HG03060 (cell line): ENCODE data around the gene HBQ1.
"Not testable (repeated sequence)": the region's sequence is repeated elsewhere in the genome, so short reads cannot be mapped to it uniquely, and the experiment has no call there.

ENCODE experiments used
- ATAC-seq: cut with Tn5 transposase; IDR thresholded peaks from one replicate; pipeline ENCODE4 v1.9.1; 2021; ENCODE audit warnings: low read depth, moderate number of reproducible peaks; ENCODE audit not compliant: unreplicated experiment

HBQ1 gene

DNA sequence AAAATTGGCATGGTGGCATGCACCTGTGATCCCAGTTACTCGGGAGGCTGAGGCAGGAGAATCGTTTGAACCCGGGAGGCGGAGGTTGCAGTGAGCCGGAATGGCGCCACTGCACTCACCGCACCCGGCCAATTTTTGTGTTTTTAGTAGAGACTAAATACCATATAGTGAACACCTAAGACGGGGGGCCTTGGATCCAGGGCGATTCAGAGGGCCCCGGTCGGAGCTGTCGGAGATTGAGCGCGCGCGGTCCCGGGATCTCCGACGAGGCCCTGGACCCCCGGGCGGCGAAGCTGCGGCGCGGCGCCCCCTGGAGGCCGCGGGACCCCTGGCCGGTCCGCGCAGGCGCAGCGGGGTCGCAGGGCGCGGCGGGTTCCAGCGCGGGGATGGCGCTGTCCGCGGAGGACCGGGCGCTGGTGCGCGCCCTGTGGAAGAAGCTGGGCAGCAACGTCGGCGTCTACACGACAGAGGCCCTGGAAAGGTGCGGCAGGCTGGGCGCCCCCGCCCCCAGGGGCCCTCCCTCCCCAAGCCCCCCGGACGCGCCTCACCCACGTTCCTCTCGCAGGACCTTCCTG, at the start of gene HBQ1:
Gene HBQ1, plus strand, starts transcription at position 359 of the 575 bp plus-strand sequence. Its CDS starts 28 bp downstream, at position 387.
- no peak for ATAC-seq

DNA sequence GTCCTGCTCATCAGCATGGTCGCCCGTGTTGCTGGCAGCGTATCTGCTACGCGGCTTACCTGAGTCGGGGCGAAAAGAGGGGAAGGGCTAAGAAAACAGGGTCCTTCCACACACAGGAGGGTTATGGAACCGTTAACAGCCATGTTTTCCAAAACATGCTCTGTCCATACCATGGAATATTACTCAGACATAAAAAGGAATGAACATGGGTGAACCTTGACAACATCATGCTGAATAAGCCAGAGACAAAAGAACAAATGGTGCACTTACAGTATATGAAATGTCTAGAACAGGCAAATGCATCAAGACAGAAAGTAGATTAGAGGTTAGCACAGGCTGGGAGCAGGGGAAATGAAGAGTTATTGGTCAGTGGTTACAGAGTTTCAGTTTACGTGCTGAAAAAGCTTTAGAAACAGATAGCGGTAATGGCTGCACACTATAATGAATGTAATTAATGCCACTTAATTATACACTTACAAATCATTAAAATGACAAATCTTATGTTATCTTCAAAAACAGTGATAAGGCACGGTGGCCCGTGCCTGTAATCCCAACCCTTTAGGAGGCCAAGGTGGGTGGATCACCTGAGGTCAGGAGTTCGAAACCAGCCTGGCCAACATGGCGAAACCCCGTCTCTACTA, 49.6 kb upstream of the HBQ1 start:
- no peak for ATAC-seq

GRCh38 chr16:132120-132519, 48.1 kb upstream of the HBQ1 start:
- ATAC-seq = no peak

DNA sequence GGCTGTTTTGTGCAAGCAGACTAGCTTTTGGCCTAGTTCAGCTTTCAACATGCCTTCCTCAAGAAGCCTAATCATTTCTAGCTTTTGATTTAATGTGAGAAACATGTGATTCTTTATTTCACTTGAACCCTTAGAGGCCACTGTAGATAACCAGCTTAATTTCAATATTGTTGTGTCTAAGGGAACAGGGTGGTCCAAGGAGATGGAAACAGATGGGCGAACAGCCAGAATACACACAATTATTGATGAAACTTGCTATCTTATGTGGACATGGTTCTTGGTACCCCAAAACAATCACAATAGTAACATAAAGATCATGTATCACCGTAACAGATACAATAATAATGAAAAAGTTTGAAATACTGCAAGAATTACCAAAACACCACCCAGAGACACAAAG, 46.5 kb upstream of the HBQ1 start:
- no peak for ATAC-seq

DNA sequence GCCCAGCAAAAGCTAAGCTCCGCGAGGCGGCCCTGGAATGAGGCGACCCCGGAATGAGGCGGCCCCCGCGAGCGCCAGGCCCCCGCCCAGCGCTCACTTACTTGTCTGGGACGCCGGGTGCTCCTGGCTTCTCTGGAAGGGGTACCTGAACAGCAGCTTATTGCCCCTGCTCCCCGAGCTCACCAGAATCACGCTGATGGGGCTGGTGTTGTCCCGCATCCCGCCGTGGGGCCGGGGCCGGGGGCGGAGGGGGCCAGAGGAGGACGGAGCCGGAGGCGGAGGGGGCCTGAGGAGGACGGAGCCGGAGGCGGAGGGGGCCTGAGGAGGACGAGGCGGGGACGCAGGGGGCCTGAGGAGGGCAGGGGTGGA, 42.2 kb upstream of the HBQ1 start:
- ATAC-seq = no peak

- no peak for ATAC-seq
Measured at GRCh38 chr16:140175-140857, 39.9 kb upstream of the HBQ1 start.

- ATAC-seq = no peak
Measured at GRCh38 chr16:142405-142967, 37.8 kb upstream of the HBQ1 start.

- no peak for ATAC-seq
Measured at GRCh38 chr16:143047-143446, 37.2 kb upstream of the HBQ1 start.

GRCh38 chr16:143456-143855, 36.8 kb upstream of the HBQ1 start:
- no peak for ATAC-seq

GRCh38 chr16:144797-145252, 35.4 kb upstream of the HBQ1 start:
- ATAC-seq = no peak

DNA sequence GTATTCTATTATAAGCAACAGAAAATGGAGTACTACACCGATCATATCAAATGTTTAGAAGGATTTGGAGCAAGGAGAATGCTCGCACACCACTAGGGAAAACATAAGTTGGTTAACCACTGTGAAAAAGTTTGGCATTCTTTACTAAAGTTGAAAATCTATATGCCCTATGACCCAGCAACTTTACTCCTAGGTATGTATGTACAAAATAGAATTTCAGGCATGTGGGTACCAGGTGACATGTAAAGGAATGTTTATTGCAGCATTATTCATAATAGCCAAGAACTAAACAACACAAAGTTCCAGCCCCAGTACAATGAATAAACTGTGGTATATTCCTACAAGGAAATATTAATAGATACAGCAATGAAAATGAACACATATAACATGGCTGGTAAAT, 33.6 kb upstream of the HBQ1 start:
- no peak for ATAC-seq

- no peak for ATAC-seq
Measured at GRCh38 chr16:149024-149660, 31.1 kb upstream of the HBQ1 start.

DNA sequence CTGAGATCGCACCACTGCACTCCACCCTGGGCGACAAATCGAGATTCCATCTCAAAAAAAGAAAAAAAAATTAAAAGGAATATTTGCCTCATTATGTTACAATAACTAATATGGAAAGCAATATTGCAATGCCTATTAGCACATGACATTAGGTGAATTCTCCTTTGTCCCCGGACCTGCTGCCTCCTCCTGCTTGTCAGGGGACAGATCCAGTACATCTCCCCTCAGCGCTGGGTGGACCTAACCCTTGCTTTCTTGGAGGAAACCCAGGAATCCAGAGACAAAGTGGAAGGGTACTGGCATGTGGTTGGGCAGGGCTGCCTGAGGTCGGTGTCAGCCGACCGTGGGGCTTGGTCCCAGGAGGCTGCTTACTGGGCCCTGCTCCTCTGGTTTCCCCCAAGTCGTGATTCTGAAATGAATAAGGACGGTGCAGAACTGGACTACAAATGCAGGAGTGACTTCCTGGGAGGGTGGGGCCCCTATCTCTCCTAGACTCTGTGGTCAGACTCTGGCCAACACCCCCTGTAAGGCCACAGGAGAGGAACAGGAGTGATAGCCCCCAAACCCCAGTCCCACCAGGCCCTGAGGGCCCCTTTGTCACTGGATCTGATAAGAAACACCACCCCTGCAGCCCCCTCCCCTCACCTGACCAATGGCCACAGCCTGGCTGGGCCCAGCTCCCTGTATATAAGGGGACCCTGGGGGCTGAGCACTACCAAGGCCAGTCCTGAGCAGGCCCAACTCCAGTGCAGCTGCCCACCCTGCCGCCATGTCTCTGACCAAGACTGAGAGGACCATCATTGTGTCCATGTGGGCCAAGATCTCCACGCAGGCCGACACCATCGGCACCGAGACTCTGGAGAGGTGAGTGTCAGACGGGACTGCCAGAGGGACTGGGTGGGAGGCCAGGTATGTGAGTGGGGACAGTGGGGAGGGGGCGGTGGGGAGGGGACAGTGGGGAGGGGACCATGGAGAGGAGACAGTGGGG, 27.8 kb upstream of the HBQ1 start, which contains the start of gene HBZ:
Gene HBZ, plus strand, starts transcription at position 504 of the 988 bp plus-strand sequence. Its CDS starts 266 bp downstream, at position 770.
- ATAC-seq = no peak

GRCh38 chr16:153129-153521, 27.1 kb upstream of the HBQ1 start:
- ATAC-seq = not testable (repeated sequence)

- not testable (repeated sequence) for ATAC-seq
Measured at GRCh38 chr16:153550-154216, 26.6 kb upstream of the HBQ1 start.

- no peak for ATAC-seq
Measured at GRCh38 chr16:154217-155030, 25.8 kb upstream of the HBQ1 start.

GRCh38 chr16:155031-155398, 25.2 kb upstream of the HBQ1 start:
- ATAC-seq = no peak

GRCh38 chr16:159136-159849, 21.0 kb upstream of the HBQ1 start:
- no peak for ATAC-seq
